ENCODE results near the gene COL4A1.

COL4A1 gene

GRCh38 chr13:110256126-110256905 is 50.6 kb downstream of the COL4A1 start:
- TF ChIP-seq CTCF (IDR thresholded peaks at IDR 0.05; ENCODE audit: extremely low read depth, missing control alignments): no peak
- no peak for DNase-seq (ENCODE audit: low spot score)

GRCh38 chr13:110254751-110255553 is 52.0 kb downstream of the COL4A1 start:
- no peak for TF ChIP-seq CTCF (IDR thresholded peaks at IDR 0.05; ENCODE audit: extremely low read depth, missing control alignments)
- DNase-seq (ENCODE audit: low spot score): no peak

DNA sequence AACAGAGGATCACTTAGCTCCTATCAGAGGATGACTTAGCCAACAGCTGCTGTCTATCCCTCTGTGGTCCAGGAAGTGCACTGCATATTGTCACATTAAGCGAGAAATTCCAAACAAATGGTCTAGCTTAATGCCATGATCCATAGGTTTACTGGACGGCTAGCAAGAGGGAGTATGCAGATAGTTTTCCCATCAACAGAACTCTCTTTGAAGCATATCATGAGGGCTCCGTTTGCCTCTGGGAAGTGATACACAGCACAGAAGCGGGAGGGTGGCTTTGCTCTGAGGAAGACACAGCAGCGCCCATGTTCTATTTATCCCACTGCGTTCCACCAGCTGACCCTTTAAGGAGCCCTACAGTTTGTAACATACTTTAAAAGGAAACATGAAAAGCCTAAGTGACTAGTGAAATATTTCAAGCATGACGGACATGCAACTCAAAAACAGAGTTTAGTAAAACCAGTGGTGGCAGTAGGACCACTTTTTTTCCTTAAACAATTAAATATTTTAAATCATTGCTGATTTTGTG is 52.7 kb downstream of the COL4A1 start:
- DNase-seq (ENCODE audit: low spot score): no peak
- TF ChIP-seq CTCF (IDR thresholded peaks at IDR 0.05; ENCODE audit: extremely low read depth, missing control alignments): no peak

GRCh38 chr13:110251193-110251819 is 55.7 kb downstream of the COL4A1 start:
- TF ChIP-seq CTCF (IDR thresholded peaks at IDR 0.05; ENCODE audit: extremely low read depth, missing control alignments): no peak
- no peak for DNase-seq (ENCODE audit: low spot score)

GRCh38 chr13:110250258-110250891 is 56.6 kb downstream of the COL4A1 start:
- no peak for TF ChIP-seq CTCF (IDR thresholded peaks at IDR 0.05; ENCODE audit: extremely low read depth, missing control alignments)
- DNase-seq (ENCODE audit: low spot score): no peak

DNA sequence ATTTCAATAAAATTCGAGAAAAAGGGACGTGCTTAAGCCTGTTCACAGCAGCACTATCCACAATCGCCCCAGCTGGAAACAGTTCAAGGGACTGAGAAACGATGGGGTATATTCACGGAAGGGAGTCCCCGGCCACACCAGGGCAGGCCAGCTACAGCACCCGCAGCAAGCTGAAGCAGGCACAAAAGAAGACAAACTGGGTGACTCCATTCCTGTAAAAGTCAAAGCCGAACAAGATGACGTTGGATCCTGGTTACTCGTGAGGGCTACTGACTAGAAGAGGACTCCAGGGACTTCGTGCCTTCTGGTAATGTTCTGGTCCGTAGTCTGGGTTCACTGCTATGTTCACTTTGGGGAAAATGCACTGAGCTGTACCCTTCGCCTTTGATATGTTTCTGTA is 57.6 kb downstream of the COL4A1 start:
- TF ChIP-seq CTCF (IDR thresholded peaks at IDR 0.05; ENCODE audit: extremely low read depth, missing control alignments): no peak
- DNase-seq (ENCODE audit: low spot score): no peak
